HL-60 (cell line): ENCODE results near the gene ZBTB32.

Source experiments
- GABPA ChIP-seq: IDR thresholded peaks from 2 replicates; pipeline ENCODE4 v1.6.1; 2012; ENCODE audit warnings: low read depth
- TF ChIP-seq, protein P1 (sequence below): IDR thresholded peaks from one replicate; pipeline ENCODE4 v1.5.1; 2011; ENCODE audit warnings: low read length, control low read depth, inconsistent platforms; ENCODE audit not compliant: insufficient read depth

DNA sequence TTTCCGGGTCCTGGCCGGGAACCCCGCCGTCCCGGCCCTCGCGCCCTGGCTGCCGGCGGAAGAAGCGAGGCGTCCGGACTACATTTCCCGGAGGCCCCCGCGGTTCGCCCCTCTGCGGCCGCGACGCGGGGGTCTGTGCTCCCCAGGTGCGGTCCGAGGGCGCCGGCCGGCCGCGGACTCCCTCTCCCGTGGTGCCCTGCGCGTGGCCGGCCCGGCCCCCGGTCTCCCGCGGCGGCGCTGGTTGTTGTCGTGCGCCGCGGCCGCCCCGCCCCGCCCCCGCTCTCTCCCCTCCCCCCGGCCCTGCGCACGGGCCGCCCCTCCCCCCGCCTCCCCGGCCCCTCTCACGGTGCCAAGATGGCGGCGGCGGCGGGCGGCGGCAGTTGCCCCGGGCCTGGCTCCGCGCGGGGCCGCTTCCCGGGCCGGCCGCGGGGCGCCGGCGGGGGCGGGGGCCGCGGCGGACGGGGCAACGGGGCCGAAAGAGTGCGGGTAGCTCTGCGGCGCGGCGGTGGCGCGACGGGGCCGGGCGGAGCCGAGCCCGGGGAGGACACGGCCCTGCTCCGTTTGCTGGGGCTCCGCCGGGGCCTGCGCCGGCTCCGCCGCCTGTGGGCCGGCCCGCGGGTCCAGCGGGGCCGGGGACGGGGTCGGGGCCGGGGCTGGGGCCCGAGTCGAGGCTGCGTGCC, 13.4 kb downstream of the ZBTB32 start, which contains the start of gene KMT2B:
- TF ChIP-seq GABPA = peak; percentile 63; the same call in 1 of the 2 replicates
- TF ChIP-seq, protein P1, sequence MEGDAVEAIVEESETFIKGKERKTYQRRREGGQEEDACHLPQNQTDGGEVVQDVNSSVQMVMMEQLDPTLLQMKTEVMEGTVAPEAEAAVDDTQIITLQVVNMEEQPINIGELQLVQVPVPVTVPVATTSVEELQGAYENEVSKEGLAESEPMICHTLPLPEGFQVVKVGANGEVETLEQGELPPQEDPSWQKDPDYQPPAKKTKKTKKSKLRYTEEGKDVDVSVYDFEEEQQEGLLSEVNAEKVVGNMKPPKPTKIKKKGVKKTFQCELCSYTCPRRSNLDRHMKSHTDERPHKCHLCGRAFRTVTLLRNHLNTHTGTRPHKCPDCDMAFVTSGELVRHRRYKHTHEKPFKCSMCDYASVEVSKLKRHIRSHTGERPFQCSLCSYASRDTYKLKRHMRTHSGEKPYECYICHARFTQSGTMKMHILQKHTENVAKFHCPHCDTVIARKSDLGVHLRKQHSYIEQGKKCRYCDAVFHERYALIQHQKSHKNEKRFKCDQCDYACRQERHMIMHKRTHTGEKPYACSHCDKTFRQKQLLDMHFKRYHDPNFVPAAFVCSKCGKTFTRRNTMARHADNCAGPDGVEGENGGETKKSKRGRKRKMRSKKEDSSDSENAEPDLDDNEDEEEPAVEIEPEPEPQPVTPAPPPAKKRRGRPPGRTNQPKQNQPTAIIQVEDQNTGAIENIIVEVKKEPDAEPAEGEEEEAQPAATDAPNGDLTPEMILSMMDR = no peak
